NCI-H82 treated with DMSO at 0.1 percent for 48 hours (cell line): ENCODE results near the gene ZDHHC1.
"Not testable (repeated sequence)": the region's sequence is repeated elsewhere in the genome, so short reads cannot be mapped to it uniquely, and the experiment has no call there.

Experiments
- DNase-seq: peaks from one replicate; lab custom pipeline; 2025; ENCODE audit not compliant: unreplicated experiment; lab: John Stamatoyannopoulos, UW

Gene ZDHHC1

GRCh38 chr16:67431775-67432505 lies 15.7 kb upstream of the ZDHHC1 start:
- DNase-seq: peak; percentile 21

DNA sequence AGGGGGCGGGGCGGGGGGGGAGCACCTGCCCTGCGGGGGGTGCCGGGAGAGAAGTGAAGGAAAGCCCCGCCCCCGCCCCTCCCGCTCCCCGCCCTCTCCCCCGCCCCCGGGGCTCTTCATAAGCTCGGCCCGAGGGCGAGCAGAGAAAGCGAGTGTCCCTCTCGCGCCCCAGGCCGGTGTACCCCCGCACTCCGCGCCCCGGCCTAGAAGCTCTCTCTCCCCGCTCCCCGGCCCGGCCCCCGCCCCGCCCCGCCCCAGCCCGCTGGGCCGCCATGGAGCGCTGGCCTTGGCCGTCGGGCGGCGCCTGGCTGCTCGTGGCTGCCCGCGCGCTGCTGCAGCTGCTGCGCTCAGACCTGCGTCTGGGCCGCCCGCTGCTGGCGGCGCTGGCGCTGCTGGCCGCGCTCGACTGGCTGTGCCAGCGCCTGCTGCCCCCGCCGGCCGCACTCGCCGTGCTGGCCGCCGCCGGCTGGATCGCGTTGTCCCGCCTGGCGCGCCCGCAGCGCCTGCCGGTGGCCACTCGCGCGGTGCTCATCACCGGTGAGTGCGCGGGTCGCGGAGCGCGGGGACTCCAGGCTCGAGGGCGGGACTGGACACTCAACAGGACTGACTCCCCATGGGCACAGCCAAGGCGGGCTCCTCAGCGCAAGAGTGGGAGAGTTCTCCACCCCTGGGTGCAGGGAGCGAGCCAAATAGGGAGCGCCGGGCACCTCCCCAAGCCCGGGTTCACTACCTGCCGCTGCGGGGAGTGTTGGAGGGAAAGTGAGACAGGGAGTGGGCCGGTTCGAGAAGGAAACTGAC lies 14.9 kb upstream of the ZDHHC1 start, which contains the start of gene HSD11B2:
TSS of gene HSD11B2 (plus strand) at position 145 of the 798 bp plus-strand sequence. CDS start at position 273, 128 bp downstream.
- peak; percentile 23 for DNase-seq

DNA sequence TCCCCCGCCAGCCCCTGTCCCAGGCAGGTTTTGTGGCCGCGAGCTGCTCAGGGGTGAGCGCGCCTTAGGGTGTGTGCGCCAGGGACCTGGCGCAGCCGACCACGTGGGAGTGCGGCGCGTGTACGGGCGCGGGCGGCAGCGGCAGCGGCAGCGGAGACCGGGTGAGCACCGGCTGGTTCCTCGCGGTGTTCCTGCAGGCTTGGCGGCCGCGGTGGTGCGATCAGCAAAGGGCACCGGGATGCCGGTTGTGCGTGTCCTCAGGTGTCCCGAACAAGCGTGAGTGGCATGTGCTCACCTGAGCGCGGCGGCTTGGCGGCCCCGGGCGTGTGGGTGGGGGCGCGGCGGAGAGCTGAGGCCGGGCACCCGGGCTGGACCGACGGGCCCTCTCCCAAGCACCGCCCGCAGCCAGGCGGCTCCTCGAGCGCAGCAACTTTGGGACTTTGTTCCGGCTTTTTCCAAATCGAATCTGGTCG lies 14.3 kb upstream of the ZDHHC1 start:
- DNase-seq: no peak

DNA sequence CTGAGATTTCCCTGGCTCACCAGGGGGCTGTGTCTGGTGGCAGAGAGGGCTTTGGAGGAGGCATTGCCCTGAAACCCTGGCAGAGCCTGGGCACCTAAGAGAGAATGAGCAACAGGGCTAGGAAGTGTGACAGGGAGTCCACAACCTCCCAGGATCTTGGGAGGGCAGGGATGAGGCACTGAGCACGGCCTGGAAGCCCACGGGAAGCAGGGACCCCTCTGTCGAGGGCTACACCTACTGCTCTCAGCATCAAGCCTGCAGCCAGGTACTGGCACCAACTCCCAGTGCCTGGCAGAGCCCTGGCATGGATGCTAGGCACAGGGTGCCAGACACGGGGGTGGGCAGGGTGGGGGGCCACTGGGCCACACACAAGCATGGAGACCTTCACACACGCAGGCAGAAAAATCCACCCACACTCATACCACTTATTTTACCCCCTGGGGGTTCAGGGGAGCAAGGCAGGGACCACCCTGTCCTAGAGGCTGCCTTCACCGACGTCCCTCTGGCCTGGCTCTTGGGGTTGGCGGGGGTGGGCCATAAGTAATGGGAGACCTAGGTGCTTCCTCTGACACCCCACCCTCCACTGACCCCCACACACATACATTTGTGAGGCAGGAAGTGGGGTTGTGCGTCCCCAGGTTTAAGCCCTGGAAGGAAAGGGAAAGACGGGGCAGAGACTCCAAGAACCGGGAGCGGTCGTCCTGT lies 13.7 kb upstream of the ZDHHC1 start:
- no peak for DNase-seq

DNA sequence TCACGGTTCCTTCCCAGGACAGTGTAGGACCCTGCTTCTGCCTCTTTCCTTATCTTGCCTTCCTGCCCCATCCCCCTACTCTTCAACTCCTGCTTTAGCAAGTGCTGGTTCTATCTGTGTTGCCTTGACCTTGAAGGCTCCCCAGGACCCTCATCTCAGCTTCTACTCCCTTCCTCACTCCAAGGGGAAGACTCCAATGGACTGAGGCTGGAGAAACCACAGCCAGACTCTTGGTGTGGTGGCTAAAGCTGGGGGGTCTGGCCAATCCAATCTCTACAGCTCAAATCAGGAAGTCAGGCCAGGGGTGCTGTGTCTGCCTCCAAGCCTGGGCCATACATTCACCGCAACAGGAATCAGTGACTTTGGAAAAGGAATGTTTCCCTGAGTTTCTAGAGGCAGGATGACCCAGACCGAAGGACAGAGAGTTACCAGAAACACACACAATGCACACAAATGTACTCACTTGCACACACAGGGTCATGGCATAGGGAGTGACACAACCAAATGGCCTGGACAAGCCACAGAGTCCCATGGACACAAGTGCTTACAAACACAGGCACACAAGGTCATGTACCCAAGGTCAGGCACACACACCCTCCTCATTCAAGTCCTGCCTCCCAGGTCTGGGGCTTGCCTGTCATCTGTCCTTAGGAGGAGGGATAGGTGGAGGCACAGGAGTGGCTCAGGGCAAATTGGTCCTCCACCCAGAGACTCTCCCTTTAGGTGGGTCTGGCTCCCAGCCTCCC lies 12.9 kb upstream of the ZDHHC1 start:
- no peak for DNase-seq

- peak; percentile 70 for DNase-seq
Observed at GRCh38 chr16:67428146-67428731, 12.0 kb upstream of the ZDHHC1 start.

DNA sequence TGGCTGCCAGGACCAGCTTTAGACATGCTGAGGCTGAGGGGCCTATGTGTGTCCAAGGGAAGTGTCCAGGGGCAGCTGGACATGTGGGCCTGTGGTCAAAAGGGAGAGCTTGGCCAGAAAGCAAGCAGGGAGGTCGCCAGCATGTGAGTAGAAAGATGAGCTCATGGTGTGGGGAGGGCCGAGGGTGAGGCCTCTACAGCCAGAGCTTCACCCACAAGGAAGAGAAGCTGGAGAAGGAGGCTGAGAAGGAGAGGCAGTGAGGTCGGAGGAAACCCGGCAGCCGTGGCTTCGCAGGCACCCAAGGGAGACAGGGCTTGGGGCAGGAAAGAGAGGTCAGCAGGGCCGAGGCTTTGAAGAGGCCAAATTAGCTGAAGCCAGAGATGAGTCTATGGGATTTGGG lies 10.7 kb upstream of the ZDHHC1 start:
- DNase-seq: no peak

DNA sequence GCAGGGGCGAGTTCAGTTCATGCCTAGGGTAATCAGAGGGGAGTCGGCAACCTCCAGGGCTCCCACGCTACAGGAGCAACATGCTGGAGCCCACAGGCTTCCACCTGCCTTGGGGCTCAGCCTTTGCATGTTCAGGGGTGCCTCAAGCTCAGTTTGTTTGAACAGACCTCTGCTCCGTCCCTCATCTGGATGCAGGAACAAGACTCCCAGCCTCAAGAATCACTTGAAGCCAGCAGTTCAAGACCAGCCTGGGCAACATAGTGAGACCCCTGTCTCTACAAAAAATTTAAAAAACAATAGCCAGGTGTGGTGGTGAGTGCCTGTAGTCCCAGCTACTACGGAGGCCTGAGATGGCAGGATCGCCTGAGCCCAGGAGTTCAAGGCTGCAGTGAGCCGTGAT lies 9.7 kb upstream of the ZDHHC1 start:
- DNase-seq: no peak

DNA sequence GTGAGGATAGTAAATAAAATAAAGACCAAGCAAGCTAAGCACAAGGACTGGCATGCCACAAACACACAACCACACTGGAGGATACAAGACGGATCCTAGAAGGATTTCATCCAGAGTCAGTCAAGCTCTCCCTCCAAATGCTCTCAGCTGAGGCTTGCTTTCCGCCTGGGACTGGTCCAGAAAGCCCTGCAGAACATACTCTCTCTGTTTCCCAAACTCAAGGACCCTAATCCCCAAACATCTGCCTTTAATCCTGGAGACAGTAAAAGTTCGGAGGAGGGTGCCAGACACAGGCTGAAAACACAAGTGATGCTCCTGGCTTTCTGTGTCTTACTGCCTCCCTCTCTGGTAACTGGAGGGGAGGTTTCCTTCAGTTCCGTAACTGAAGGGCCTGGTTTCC lies 9.3 kb upstream of the ZDHHC1 start:
- DNase-seq: no peak

DNA sequence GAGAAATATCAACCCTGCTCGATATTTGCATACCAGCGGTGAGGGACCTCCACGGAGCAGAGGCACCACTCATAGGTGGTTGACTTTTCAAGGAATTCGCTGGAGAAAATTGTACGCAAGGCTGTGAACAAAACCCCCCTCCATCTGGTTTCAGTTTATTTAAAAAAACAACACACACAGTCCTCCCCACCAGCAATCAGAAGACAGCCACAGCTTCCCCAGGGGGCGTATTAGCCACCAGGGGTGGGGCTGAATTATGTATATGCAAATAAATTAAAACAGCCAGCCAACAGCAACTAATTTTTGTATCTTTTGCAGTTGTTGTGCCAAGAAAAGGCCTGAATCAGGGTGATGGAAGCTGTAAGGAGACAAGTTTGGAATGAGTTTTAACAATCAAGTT lies 8.8 kb upstream of the ZDHHC1 start:
- DNase-seq: no peak

DNA sequence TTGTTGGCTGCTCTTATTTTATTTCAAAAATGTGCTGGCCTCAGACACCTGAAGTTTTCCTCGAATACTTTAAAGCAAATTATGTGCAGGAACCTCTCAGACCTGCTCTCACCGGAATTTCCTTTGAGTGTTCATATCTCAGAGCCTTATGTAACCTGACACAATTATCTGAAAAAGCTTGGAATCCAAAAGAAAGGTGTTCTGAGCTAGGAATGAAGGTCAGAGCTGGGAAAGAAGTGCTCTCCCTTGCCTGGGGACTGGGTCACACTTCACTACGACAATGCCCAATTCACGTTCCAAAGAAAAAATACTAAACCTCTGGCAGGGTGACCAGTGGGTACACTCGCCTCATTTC lies 8.0 kb upstream of the ZDHHC1 start:
- no peak for DNase-seq

DNA sequence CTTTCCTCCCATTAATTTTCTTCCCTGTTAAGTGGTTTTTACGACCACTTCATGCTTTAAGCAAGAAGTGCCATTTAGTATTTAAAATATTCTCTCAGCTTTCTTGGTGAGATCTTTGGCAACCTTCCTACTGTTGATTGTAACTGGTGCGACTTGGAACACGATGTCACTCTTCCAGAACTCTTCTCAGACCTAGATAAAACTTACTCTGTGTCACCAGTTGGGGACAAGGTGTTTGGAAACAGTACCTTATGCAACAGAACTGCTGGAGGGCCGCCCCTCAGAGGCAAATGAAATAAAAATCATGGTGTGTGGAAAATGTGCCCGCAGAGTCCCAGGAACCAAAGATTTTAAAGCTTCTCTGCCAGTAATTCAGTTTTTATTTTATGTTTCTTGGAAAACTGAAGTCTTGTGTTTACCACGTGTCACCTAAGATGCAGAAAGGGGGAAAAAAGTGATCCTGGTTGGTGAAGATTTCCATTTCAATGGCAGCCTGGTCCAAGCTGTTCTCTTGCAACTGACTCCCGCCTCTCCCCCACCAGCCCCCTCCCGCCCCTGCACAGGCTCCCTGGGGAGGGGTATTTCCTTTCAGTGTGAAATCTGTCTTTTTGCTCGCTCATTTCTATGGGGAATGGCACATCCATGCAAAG lies 7.5 kb upstream of the ZDHHC1 start:
- DNase-seq: no peak

DNA sequence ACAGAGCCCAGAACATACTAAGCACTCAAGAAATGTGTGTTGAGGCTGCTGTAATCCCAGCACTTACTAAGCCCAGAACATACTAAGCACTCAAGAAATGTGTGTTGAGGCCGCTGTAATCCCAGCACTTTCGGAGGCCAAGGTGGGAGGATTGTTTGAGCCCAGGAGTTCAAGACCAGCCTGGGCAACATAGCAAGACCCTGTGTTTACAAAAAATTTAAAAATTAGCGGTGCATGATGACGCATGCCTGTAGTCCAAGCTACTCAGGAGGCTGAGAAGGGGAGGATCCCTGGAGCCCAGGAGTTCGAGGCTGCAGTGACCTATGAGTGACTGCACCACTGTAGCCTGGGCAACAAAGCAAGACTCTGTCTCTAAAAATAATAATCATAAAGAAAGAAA lies 6.7 kb upstream of the ZDHHC1 start:
- DNase-seq: no peak

GRCh38 chr16:67421030-67421429 lies 4.8 kb upstream of the ZDHHC1 start:
- no peak for DNase-seq

DNA sequence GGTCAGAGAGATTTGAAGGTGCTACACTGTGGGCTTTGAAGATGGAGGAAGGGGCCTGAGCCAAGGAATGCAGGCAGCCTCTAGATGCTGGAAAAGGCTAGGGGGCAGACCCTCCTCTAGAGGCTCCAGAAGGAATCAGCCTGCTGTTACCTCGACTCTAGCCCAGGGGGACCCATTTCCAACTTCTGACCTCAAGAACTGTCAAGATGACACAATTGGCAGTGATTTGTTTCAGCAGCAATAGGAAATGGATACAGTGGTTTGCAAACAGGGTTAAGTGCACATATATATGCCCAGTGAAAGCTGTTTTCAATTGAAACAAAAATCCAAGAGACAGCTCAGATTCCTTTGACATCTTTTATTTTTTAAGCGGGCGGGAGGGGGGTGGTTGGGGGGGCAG lies 3.7 kb upstream of the ZDHHC1 start:
- DNase-seq: no peak

DNA sequence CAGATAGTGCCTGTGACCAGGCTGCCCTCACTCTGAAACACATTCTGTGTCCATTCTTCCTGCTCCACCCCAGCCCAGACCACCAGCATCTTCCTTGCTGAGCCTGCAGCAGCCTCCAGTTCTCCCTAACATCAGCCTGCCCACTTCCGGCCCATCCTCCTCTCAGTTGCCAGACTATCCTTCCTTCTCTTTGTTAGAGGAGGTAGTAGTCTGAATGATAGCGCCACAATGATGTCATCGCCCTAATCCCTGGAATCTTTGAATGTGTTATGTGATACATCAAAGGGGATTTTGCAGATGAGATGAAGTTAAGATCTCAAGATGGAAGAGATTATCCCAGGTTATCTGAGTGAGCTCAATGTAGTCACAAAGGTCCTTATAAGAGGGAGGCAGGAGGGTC lies 3.2 kb upstream of the ZDHHC1 start:
- peak; percentile 57 for DNase-seq

- no peak for DNase-seq
Observed at GRCh38 chr16:67417333-67418061, 1.2 kb upstream of the ZDHHC1 start.

DNA sequence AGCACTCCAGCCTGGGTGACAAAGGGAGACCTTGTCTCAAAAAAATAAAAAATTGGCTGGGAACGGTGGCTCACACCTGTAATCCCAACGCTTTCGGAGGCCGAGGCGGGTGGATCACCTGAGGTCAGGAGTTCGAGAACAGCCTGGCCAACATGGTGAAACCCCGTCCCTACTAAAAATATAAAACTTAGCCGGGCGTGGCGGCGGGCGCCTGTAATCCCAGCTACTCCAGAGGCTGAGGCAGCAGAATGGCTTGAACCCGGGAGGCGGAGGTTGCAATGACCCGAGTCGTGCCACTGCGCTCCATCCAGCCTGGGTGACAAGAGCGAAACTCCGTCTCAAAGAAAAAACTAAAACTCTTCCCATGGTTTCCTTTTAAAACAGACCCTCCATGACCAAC lies 856 bp downstream of the ZDHHC1 start:
- not testable (repeated sequence) for DNase-seq
